Epithelial cell of proximal tubule (primary cell): ENCODE results near the gene CD14. TPM values are rescaled to one million over a fixed set of nuclear protein-coding genes. Genes with fewer than 3 reads are reported as not detected.

Experiments
- DNase-seq: peaks from one replicate; pipeline ENCODE4 v3.0.0-alpha.2; 2011; ENCODE audit warnings: low read depth
- H3K4me3 ChIP-seq: 2 replicates; pipeline ENCODE4 v1.5.1; 2011; ENCODE audit warnings: low read depth, mild to moderate bottlenecking, low read length
- total RNA-seq: library from RNA; depleted of rRNA; stranded (reverse); fragments of >200 nt; gene quantifications from 2 replicates; pipeline ENCODE4 v1.2.3, GENCODE V29; 2015
- TF ChIP-seq, protein P1 (sequence below): conservative IDR thresholded peaks from 2 replicates; pipeline ENCODE4 v1.5.1; 2012; ENCODE audit warnings: low read depth, mild to moderate bottlenecking, low read length

Gene CD14
- not detected in 2 replicates for total RNA-seq

DNA sequence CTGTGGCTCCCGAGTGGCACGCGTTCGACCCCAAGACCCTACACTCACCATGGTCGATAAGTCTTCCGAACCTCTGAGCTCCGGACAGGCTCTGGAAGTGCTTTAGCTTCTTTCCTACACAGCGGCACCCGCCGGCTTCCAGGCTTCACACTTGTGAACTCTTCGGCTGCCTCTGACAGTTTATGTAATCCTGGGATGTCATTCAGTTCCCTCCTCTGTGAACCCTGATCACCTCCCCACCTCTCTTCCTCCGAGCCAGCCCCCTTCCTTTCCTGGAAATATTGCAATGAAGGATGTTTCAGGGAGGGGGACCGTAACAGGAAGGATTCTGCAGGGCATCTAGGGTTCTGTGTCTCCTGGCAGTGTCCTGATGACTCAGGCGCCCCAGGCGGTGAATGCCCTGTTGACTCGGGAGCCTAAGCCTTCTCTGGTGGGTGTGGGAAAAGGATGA lies at the start of gene CD14:
CD14 (minus strand) TSS at position 155 of the 451 bp plus-strand sequence; CDS start at position 51, 104 bp downstream.
- TF ChIP-seq, protein P1, sequence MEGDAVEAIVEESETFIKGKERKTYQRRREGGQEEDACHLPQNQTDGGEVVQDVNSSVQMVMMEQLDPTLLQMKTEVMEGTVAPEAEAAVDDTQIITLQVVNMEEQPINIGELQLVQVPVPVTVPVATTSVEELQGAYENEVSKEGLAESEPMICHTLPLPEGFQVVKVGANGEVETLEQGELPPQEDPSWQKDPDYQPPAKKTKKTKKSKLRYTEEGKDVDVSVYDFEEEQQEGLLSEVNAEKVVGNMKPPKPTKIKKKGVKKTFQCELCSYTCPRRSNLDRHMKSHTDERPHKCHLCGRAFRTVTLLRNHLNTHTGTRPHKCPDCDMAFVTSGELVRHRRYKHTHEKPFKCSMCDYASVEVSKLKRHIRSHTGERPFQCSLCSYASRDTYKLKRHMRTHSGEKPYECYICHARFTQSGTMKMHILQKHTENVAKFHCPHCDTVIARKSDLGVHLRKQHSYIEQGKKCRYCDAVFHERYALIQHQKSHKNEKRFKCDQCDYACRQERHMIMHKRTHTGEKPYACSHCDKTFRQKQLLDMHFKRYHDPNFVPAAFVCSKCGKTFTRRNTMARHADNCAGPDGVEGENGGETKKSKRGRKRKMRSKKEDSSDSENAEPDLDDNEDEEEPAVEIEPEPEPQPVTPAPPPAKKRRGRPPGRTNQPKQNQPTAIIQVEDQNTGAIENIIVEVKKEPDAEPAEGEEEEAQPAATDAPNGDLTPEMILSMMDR: peak; percentile 24
- DNase-seq: no peak
- H3K4me3 ChIP-seq: peak within 1 kb of the TSS; percentile 61

DNA sequence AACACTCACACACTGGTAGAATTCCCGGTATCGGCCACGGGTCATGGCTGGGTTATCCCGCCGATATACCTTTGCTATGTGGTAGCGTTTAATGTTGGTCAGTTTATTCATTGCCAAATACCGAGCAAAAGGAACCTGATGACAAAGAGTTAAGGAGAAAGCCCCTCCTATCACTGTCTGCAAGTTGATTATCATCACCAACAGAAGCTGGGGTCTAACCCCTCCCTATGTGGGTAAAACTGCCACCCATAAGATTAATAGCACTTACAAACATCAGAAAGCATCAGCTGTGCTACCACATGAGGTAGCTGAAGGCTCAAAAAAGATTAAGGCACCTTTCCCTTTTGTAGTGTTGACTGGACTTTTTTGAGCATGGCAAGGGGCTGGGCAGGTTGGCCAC lies 46.0 kb upstream of the CD14 start:
- no peak overlapping the region for H3K4me3 ChIP-seq
- DNase-seq: no peak
- TF ChIP-seq, protein P1: no peak

DNA sequence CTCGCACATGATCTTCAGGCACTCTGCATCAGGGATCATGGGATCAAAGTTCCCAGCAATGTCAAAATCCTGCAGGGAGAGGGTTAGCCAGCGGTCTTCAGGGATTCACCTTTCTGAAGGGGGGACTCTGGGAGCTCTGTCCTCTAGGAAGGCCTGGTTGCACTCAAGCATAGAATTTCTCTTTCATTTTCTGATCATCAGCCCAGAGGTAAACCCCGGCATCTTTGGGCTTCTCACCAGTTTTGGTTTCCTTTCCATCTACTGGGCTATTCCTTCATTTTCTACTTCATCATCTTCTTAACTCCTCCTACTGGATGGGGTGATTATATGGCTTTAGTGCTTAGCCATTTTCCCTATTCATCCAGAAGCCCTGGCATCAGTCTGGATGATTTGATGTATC lies 45.0 kb upstream of the CD14 start:
- DNase-seq: no peak
- TF ChIP-seq, protein P1: no peak
- H3K4me3 ChIP-seq: no peak overlapping the region

DNA sequence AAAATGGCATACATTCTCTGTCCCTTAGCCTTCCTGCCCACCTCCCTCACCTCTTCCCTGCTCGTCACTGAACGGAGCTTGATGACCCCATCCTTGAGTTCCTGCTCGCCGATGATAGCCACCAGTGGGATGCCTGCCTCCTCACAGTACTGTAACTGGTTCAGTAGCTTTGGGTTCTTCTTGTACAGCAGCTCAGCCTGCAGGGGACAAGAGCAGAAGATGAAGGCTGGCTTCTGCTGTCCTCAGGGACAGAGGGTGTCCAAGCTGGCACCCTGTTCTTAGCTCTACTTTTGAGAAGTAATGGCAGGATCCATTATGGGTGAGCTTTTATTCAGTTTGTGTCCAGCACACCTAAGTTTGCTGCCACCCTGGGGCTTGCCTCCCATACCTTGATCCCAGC lies 41.7 kb upstream of the CD14 start:
- TF ChIP-seq, protein P1: no peak
- H3K4me3 ChIP-seq: no peak overlapping the region
- no peak for DNase-seq

DNA sequence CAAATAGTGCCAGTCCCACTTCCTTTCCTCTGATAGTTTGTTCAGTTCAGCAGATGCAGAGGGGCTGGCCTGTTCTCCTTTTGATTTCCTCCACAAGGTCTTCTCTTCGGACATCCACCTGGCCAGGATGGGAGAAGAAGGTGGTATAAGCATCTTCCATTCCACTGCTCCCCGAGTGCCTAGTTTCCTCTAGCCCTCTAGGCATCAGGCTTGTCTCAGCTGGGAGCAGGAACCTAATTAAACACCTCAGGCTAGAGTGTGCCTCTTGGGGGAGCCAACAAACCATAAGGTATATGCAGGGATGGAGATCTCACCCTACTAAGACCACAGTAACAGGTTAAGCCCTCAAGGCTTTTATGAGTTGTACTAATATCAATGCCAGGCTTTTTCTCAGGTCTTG lies 41.2 kb upstream of the CD14 start:
- TF ChIP-seq, protein P1: no peak
- no peak for DNase-seq
- no peak overlapping the region for H3K4me3 ChIP-seq

DNA sequence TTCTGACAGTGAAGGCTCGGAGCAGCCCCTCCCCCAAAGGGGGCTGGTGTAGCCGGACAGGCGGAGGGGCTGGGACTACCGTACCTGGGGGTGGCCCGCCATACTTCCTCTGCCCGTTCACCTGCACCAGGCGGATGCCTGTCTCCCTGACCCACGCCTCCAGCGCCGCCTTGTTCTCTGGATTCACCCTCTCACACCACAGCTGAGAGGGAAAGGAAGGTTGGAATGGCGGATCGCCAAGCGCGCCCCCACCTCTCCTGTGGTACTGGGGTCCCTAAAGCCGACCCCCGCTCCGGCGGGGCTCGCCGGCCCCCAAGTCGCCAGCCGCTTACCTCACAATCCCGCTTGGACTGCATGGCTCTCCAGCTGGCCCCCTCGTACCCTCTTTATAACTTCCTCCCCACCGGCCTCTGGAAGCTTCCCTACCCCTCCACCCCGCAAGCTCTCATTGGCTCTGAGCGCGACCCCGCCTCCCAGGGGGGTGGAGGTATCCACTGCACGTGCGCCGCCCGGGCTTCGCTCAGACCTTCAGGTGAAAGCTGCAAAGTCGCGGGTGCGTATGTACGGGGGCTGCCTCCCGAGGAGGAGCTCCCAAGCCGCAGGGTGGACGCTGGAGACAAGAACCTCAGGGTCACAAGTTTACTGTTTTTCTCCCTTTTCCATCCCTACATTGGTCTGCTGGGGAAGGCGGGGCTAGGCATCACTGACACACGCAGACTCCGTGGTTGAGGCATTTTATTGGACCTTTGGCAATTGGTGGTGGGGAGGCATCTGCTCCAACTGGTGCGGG lies 40.4 kb upstream of the CD14 start, which contains the start of gene DND1:
DND1 (minus strand) TSS at position 390 of the 790 bp plus-strand sequence; CDS start at position 356, 34 bp downstream.
- TF ChIP-seq, protein P1: no peak
- H3K4me3 ChIP-seq: no peak within 1 kb of the TSS
- no peak for DNase-seq
